Measurements from ENCODE around the gene GNAS-AS1. TPM values are rescaled to one million over a fixed set of nuclear protein-coding genes. Genes with fewer than 3 reads are reported as not detected.
A peak's percentile ranks its signal among the peaks of the same experiment; 100 is the strongest.

Gene GNAS-AS1
- total and polyA plus RNA-seq, 2 donors (not counting 1 experiment from before 2014, with no cell fraction given): 0.28 to 0.33 TPM

GRCh38 chr20:58892932-58893224, 42.2 kb upstream of the GNAS-AS1 start:
- H3K27me3 ChIP-seq (ENCODE audit: control insufficient read depth, insufficient read depth, low read length): peaks cover 2% of the 10 kb centered on the region
- H2AFZ ChIP-seq (ENCODE audit: low read length): no peak overlapping the region
- H3K9me3 ChIP-seq (ENCODE audit: control insufficient read depth, insufficient read depth, low read depth, low read length): no peaks in the 10 kb centered on the region
- peak overlapping the region; percentile 69 to 89 (median 85) for H3K4me3 ChIP-seq (replicated peaks in 1 of 4; ENCODE audit: control extremely low read depth in 1 of 4, insufficient read depth in 1 of 4, low read depth in 3 of 4, low read length in 4 of 4)
- TF ChIP-seq EZH2 (IDR thresholded peaks at IDR 0.05; ENCODE audit: low read length, missing control alignments): no peak
- TF ChIP-seq CTCF (conservative IDR thresholded peaks at IDR 0.05 in 1 of 2, IDR thresholded peaks at IDR 0.05 in 1 of 2; ENCODE audit: low read depth in 1 of 2, low read length in 2 of 2): no peak
- H3K36me3 ChIP-seq (ENCODE audit: control insufficient read depth, insufficient read depth, low read length): no peaks in the 10 kb centered on the region
- H3K79me2 ChIP-seq (ENCODE audit: control insufficient read depth, insufficient read depth, low read length): peaks cover 59% of the 10 kb centered on the region
- H4K20me1 ChIP-seq (ENCODE audit: control insufficient read depth, extremely low read depth, insufficient read depth, low read length): no peaks in the 10 kb centered on the region
- H3K9ac ChIP-seq (ENCODE audit: insufficient read depth, low read length): peak overlapping the region; percentile 50
- DNase-seq (ENCODE audit: low read depth in 2 of 2): no peak
- H3K4me2 ChIP-seq (ENCODE audit: extremely low read depth, insufficient read depth, low read length): peak overlapping the region; percentile 97
- peaks cover 20% of the 10 kb centered on the region for H3K4me1 ChIP-seq (ENCODE audit: control insufficient read depth, extremely low read depth, insufficient read depth, low read length)
- peak overlapping the region; percentile 68 for H3K27ac ChIP-seq (ENCODE audit: insufficient read depth, low read length)

DNA sequence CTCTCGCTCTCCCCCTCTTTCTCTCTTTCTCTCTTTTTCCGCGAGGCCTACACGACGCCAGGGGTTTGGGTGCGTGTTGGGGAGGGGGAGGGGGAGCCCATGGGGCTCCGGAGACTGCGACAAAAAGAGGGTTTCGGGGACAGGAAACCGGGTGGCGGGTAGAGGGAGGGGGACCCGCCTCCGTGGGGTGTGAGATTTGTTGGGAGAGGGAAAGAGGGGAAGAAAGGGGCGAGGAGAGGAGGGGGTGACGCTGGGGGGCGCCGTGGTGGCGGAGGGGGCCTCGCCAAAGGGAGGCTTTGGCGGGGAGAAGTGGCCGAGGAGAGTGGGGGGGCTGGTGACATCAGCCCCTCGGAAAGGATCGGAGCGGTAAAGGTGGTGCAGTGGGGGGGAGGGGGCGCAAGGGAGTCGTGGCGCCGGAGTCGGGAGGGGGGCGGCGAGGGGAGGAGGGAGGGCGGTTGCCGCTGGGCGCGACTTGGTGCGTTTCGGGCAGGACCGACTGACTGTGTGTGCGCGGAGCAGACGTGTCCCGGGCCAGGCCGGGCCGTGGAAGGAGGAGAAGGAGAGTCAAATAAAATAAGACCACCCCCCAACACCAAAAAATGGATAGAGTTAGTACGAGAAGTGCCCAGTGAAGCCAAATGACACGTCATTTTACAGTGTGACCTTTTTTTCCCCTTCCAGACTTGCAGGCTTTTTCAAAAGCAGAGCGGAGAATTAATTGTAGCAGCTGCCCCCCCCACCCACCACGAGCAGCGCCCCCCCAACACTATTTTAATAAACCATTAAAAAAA, 41.6 kb upstream of the GNAS-AS1 start:
- peak; percentile 60 to 73 for DNase-seq (ENCODE audit: low read depth in 2 of 2)
- Histone ChIP-seq H2AFZ (ENCODE audit: low read length) (no peak overlapping the region), H3K4me1 (ENCODE audit: control insufficient read depth, extremely low read depth, insufficient read depth, low read length) (peaks cover 20% of the 10 kb centered on the region), H3K27ac (ENCODE audit: insufficient read depth, low read length) (peak overlapping the region; percentile 83), H3K4me3 (replicated peaks in 1 of 4; ENCODE audit: control extremely low read depth in 1 of 4, insufficient read depth in 1 of 4, low read depth in 3 of 4, low read length in 4 of 4) (peak overlapping the region; percentile 69 to 89 (median 85)), H3K9me3 (ENCODE audit: control insufficient read depth, insufficient read depth, low read depth, low read length) (no peaks in the 10 kb centered on the region), H3K4me2 (ENCODE audit: extremely low read depth, insufficient read depth, low read length) (peak overlapping the region; percentile 97), H3K27me3 (ENCODE audit: control insufficient read depth, insufficient read depth, low read length) (peaks cover 3% of the 10 kb centered on the region), H4K20me1 (ENCODE audit: control insufficient read depth, extremely low read depth, insufficient read depth, low read length) (no peaks in the 10 kb centered on the region), H3K79me2 (ENCODE audit: control insufficient read depth, insufficient read depth, low read length) (peaks cover 54% of the 10 kb centered on the region), H3K9ac (ENCODE audit: insufficient read depth, low read length) (peak overlapping the region; percentile 77), H3K36me3 (ENCODE audit: control insufficient read depth, insufficient read depth, low read length) (no peaks in the 10 kb centered on the region)
- TF ChIP-seq CTCF (conservative IDR thresholded peaks at IDR 0.05 in 1 of 2, IDR thresholded peaks at IDR 0.05 in 1 of 2; ENCODE audit: low read depth in 1 of 2, low read length in 2 of 2) (no peak), EZH2 (IDR thresholded peaks at IDR 0.05; ENCODE audit: low read length, missing control alignments) (no peak)

- no peak for TF ChIP-seq CTCF (conservative IDR thresholded peaks at IDR 0.05 in 1 of 2, IDR thresholded peaks at IDR 0.05 in 1 of 2; ENCODE audit: low read depth in 1 of 2, low read length in 2 of 2)
- no peak for TF ChIP-seq EZH2 (IDR thresholded peaks at IDR 0.05; ENCODE audit: low read length, missing control alignments)
- peak overlapping the region; percentile 83 for H3K27ac ChIP-seq (ENCODE audit: insufficient read depth, low read length)
- no peaks in the 10 kb centered on the region for H3K36me3 ChIP-seq (ENCODE audit: control insufficient read depth, insufficient read depth, low read length)
- no peak overlapping the region for H2AFZ ChIP-seq (ENCODE audit: low read length)
- peaks cover 3% of the 10 kb centered on the region for H3K27me3 ChIP-seq (ENCODE audit: control insufficient read depth, insufficient read depth, low read length)
- H4K20me1 ChIP-seq (ENCODE audit: control insufficient read depth, extremely low read depth, insufficient read depth, low read length): no peaks in the 10 kb centered on the region
- peaks cover 16% of the 10 kb centered on the region for H3K4me1 ChIP-seq (ENCODE audit: control insufficient read depth, extremely low read depth, insufficient read depth, low read length)
- H3K4me2 ChIP-seq (ENCODE audit: extremely low read depth, insufficient read depth, low read length): no peak overlapping the region
- H3K4me3 ChIP-seq (replicated peaks in 1 of 4; ENCODE audit: control extremely low read depth in 1 of 4, insufficient read depth in 1 of 4, low read depth in 3 of 4, low read length in 4 of 4): peak overlapping the region; percentile 69 to 89 (median 85)
- peaks cover 48% of the 10 kb centered on the region for H3K79me2 ChIP-seq (ENCODE audit: control insufficient read depth, insufficient read depth, low read length)
- H3K9me3 ChIP-seq (ENCODE audit: control insufficient read depth, insufficient read depth, low read depth, low read length): no peaks in the 10 kb centered on the region
- H3K9ac ChIP-seq (ENCODE audit: insufficient read depth, low read length): peak overlapping the region; percentile 77
- DNase-seq (ENCODE audit: low read depth in 2 of 2): peak in 1 of 2 donors; percentile 45
Observed at GRCh38 chr20:58891718-58892140, 41.0 kb upstream of the GNAS-AS1 start.
